OCI-LY7 (cell line): ENCODE results near the gene NAALADL2. TPM values are rescaled to one million over a fixed set of nuclear protein-coding genes. Genes with fewer than 3 reads are reported as not detected.

Experiments
- BruUV-seq: library from RNA; stranded (reverse); fragments of 400-500 nt; replicated peaks from 2 replicates; lab custom pipeline; 2021; lab: Mats Ljungman, UMichigan
- CTCF ChIA-PET: fragments of 300-600 bp; sonication (Branson Sonifier 250); formaldehyde crosslinking; loops from one replicate; lab custom pipeline; 2022; ENCODE audit warnings: antibody characterized with exemption; ENCODE audit not compliant: unreplicated experiment; lab: Charles Lee
- POLR2A ChIA-PET: fragments of 300-600 bp; sonication (Branson Sonifier 250); formaldehyde crosslinking; loops from one replicate; lab custom pipeline; 2022; ENCODE audit warnings: antibody characterized with exemption; lab: Charles Lee
- DNase-seq: peaks from one replicate; pipeline ENCODE4 v3.0.0-alpha.2; 2015; ENCODE audit warnings: low spot score
- H2AFZ ChIP-seq: fragments of 200-600 bp; sonication (generic), shearing (Covaris generic); 2 replicates; pipeline ENCODE4 v1.6.1; 2014; ENCODE audit warnings: mild to moderate bottlenecking, antibody characterized with exemption, low read length, moderate library complexity
- H3K27ac ChIP-seq: fragments of 200-600 bp; sonication (generic); 2 replicates; pipeline ENCODE4 v1.5.1; 2014; ENCODE audit warnings: mixed run types, low read depth, mild to moderate bottlenecking, moderate library complexity, low read length, inconsistent platforms; ENCODE audit not compliant: poor library complexity, severe bottlenecking
- H3K36me3 ChIP-seq: fragments of 200-600 bp; sonication (generic); 2 replicates; pipeline ENCODE4 v1.6.1; 2014; ENCODE audit warnings: mild to moderate bottlenecking, antibody characterized with exemption, low read length, moderate library complexity, mixed read lengths; ENCODE audit not compliant: insufficient read depth
- H3K4me1 ChIP-seq: fragments of 200-600 bp; sonication (generic); 2 replicates; pipeline ENCODE4 v1.5.1; 2014; ENCODE audit warnings: mild to moderate bottlenecking, low read length; ENCODE audit not compliant: insufficient read depth, poor library complexity, severe bottlenecking
- H3K4me2 ChIP-seq: fragments of 200-600 bp; sonication (generic); 2 replicates; pipeline ENCODE4 v1.6.1; 2014; ENCODE audit warnings: mild to moderate bottlenecking, low read length
- H3K4me3 ChIP-seq: fragments of 200-600 bp; sonication (generic); 2 replicates; pipeline ENCODE4 v1.5.1; 2014; ENCODE audit warnings: mild to moderate bottlenecking, low read depth, low read length; ENCODE audit not compliant: poor library complexity, severe bottlenecking
- H3K79me2 ChIP-seq: fragments of 200-600 bp; sonication (generic); 2 replicates; pipeline ENCODE4 v1.6.1; 2016; ENCODE audit warnings: low read depth, mild to moderate bottlenecking, low read length, moderate library complexity, mixed read lengths; ENCODE audit not compliant: insufficient read depth
- H3K9me2 ChIP-seq: fragments of 200-600 bp; sonication (generic); 2 replicates; pipeline ENCODE4 v1.6.1; 2016; ENCODE audit warnings: mild to moderate bottlenecking, low read length, mixed read lengths; ENCODE audit not compliant: insufficient read depth
- H3K9me3 ChIP-seq: fragments of 200-600 bp; sonication (generic); 2 replicates; pipeline ENCODE4 v1.6.1; 2014; ENCODE audit warnings: mild to moderate bottlenecking, mixed run types, low read length, mixed read lengths
- H4K20me1 ChIP-seq: fragments of 200-600 bp; sonication (generic); 2 replicates; pipeline ENCODE4 v1.6.1; 2014; ENCODE audit warnings: mild to moderate bottlenecking, antibody characterized with exemption, low read length, moderate library complexity, mixed read lengths; ENCODE audit not compliant: insufficient read depth
- CTCF ChIP-seq: fragments of 200-600 bp; sonication (generic); conservative IDR thresholded peaks from 2 replicates; pipeline ENCODE4 v1.5.1; 2014; ENCODE audit warnings: mild to moderate bottlenecking, antibody characterized with exemption, low read length, moderate library complexity, mixed read lengths
- EZH2phosphoT487 ChIP-seq: fragments of 200-600 bp; sonication (generic); IDR thresholded peaks from 2 replicates; pipeline ENCODE4 v1.6.1; 2018; ENCODE audit warnings: low read depth, borderline replicate concordance, mild to moderate bottlenecking, mixed run types, antibody characterized with exemption, low read length, moderate library complexity, mixed read lengths
- intact Hi-C: fragments of 100-400 bp; cut with micrococcal nuclease; formaldehyde crosslinking; loops from one replicate; pipeline ENCODE4 v1.10.0; 2022; ENCODE audit not compliant: unreplicated experiment
- total RNA-seq, 2 experiments: library from RNA; depleted of rRNA in 1 of 2; stranded (reverse); fragments of >200 nt in 1 of 2; shearing (Covaris generic) in 1 of 2; gene quantifications; 2 replicates each; pipeline ENCODE4 v1.2.3, GENCODE V29; 2014 to 2022

The NAALADL2 gene
- total RNA-seq, 2 experiments from 2014 or later: 0.25 to 0.70 TPM

- no peak for TF ChIP-seq CTCF
- no peak for TF ChIP-seq EZH2phosphoT487
- no peak for DNase-seq
- Histone ChIP-seq H3K4me2 (no peak overlapping the region), H3K27ac (no peak overlapping the region), H3K36me3 (no peaks in the 10 kb centered on the region), H3K79me2 (no peaks in the 10 kb centered on the region), H2AFZ (no peak overlapping the region), H3K9me3 (no peaks in the 10 kb centered on the region), H3K4me3 (no peak overlapping the region), H3K9me2 (no peaks in the 10 kb centered on the region), H3K4me1 (no peaks in the 10 kb centered on the region), H4K20me1 (no peaks in the 10 kb centered on the region)
- BruUV-seq: no TSS peak
- intact Hi-C loops: no loop called here
- ChIA-PET CTCF (no interaction called here), POLR2A (no interaction called here)
Observed at GRCh38 chr3:175118382-175118941, 259.3 kb downstream of the NAALADL2 start.

- no peaks in the 10 kb centered on the region for H3K79me2 ChIP-seq
- H3K9me3 ChIP-seq: no peaks in the 10 kb centered on the region
- no peak overlapping the region for H3K27ac ChIP-seq
- CTCF ChIA-PET: no interaction called here
- H2AFZ ChIP-seq: no peak overlapping the region
- no peaks in the 10 kb centered on the region for H3K9me2 ChIP-seq
- H3K36me3 ChIP-seq: no peaks in the 10 kb centered on the region
- BruUV-seq: no TSS peak
- H3K4me2 ChIP-seq: no peak overlapping the region
- no peak for DNase-seq
- H3K4me1 ChIP-seq: no peaks in the 10 kb centered on the region
- TF ChIP-seq EZH2phosphoT487 (no peak), CTCF (peak; percentile 73)
- intact Hi-C loops: no loop called here
- no peak overlapping the region for H3K4me3 ChIP-seq
- POLR2A ChIA-PET: interaction anchor here (0.5 to 1.7 kb wide), 2 partner anchors 10 to 25 kb away, joined by 3 to 5 read pairs; no protein-coding TSS in a partner anchor
- H4K20me1 ChIP-seq: no peaks in the 10 kb centered on the region
Observed at GRCh38 chr3:175121225-175121624, 262.1 kb downstream of the NAALADL2 start.

GRCh38 chr3:175127075-175127662 is 268.0 kb downstream of the NAALADL2 start:
- TF ChIP-seq CTCF: no peak
- no peak for TF ChIP-seq EZH2phosphoT487
- CTCF ChIA-PET: no interaction called here
- BruUV-seq: no TSS peak

More at GRCh38 chr3:175127075-175127662, 268.0 kb downstream of the NAALADL2 start:
- no peak for DNase-seq
- Histone ChIP-seq H3K4me1 (no peaks in the 10 kb centered on the region), H3K9me3 (no peaks in the 10 kb centered on the region), H3K79me2 (no peaks in the 10 kb centered on the region), H3K27ac (no peak overlapping the region), H3K9me2 (no peaks in the 10 kb centered on the region), H3K4me3 (no peak overlapping the region), H3K36me3 (no peaks in the 10 kb centered on the region), H3K4me2 (no peak overlapping the region), H2AFZ (no peak overlapping the region), H4K20me1 (no peaks in the 10 kb centered on the region)
- intact Hi-C loops: no loop called here
- POLR2A ChIA-PET: no interaction called here
